BLaER1 treated with 17β-estradiol and CSF1 and Interleukin-3, amounts not matched to agents 10 nM and 100 nM (cell line): ENCODE results near the gene TTC28.
"Not testable (repeated sequence)": the region's sequence is repeated elsewhere in the genome, so short reads cannot be mapped to it uniquely, and the experiment has no call there.

Experiments used
- H3K27ac ChIP-seq, 11 experiments: shearing (Covaris generic); formaldehyde crosslinking; 2 replicates each; pipeline ENCODE4 v1.8.1; 2022
- H3K27me3 ChIP-seq, 11 experiments: shearing (Covaris generic); formaldehyde crosslinking; 2 replicates each; pipeline ENCODE4 v1.8.1; 2022
- H3K36me3 ChIP-seq, 11 experiments: shearing (Covaris generic); formaldehyde crosslinking; 2 replicates each; pipeline ENCODE4 v1.8.1; 2022
- H3K4me1 ChIP-seq, 10 experiments: shearing (Covaris generic); formaldehyde crosslinking; 2 replicates each; pipeline ENCODE4 v1.8.1; 2022
- H3K4me2 ChIP-seq, 11 experiments: shearing (Covaris generic); formaldehyde crosslinking; 2 replicates each; pipeline ENCODE4 v1.8.1; 2022
- H3K4me3 ChIP-seq, 10 experiments: shearing (Covaris generic); formaldehyde crosslinking; 2 replicates each; pipeline ENCODE4 v1.8.1; 2022
- H3K9ac ChIP-seq, 11 experiments: shearing (Covaris generic); formaldehyde crosslinking; 2 replicates each; pipeline ENCODE4 v1.8.1; 2022
- H3K9me3 ChIP-seq, 11 experiments: shearing (Covaris generic); formaldehyde crosslinking; replicated peaks in 1 of 11; 2 replicates each; pipeline ENCODE4 v1.8.1; 2022
- H4K20me1 ChIP-seq, 11 experiments: shearing (Covaris generic); formaldehyde crosslinking; 2 replicates each; pipeline ENCODE4 v1.8.1; 2022
- Cebpa-rat ChIP-seq, 11 experiments: shearing (Covaris generic); IDR thresholded peaks; 2 replicates each; pipeline ENCODE4 v1.8.1; 2022

TTC28 gene

GRCh38 chr22:28507896-28508295, 171.7 kb downstream of the TTC28 start:
- Histone ChIP-seq H3K9ac (no peak overlapping the region), H3K4me2 (peak overlapping the region in 8 of 11 experiments; percentile 10 to 54 (median 26); a peak in 11 of 22 replicates), H3K9me3 (peaks cover 29 to 41% (median 33%) of the 10 kb centered on the region in 11 experiments; a peak in 21 of 22 replicates), H3K4me1 (peaks cover 12 to 29% (median 22%) of the 10 kb centered on the region in 10 experiments; a peak in 18 of 20 replicates), H3K36me3 (no peaks in the 10 kb centered on the region), H3K27ac (no peak overlapping the region), H3K4me3 (no peak overlapping the region), H3K27me3 (no peaks in the 10 kb centered on the region), H4K20me1 (no peaks in the 10 kb centered on the region)
- TF ChIP-seq Cebpa-rat (IDR thresholded peaks at IDR 0.05) = no peak

GRCh38 chr22:28506150-28506535, 173.5 kb downstream of the TTC28 start:
- no peak overlapping the region for H3K4me3 ChIP-seq
- H3K9me3 ChIP-seq = peaks cover 19 to 29% (median 24%) of the 10 kb centered on the region in 11 experiments; a peak in 21 of 22 replicates
- H3K36me3 ChIP-seq = no peaks in the 10 kb centered on the region
- H4K20me1 ChIP-seq = no peaks in the 10 kb centered on the region
- peak overlapping the region; percentile 57 to 81 (median 76) for H3K4me2 ChIP-seq
- H3K9ac ChIP-seq = peak overlapping the region in 2 of 11 experiments; percentile 2 to 13; a peak in 1 of 22 replicates
- H3K27me3 ChIP-seq = no peaks in the 10 kb centered on the region
- H3K27ac ChIP-seq = 0 out of 22 replicates have a peak overlapping the region, but pooled peaks of 2 of the 11 experiments have one; percentile 0 to 13
- peaks cover 12 to 29% (median 22%) of the 10 kb centered on the region in 10 experiments; a peak in 18 of 20 replicates for H3K4me1 ChIP-seq
- no peak for TF ChIP-seq Cebpa-rat (IDR thresholded peaks at IDR 0.05)

GRCh38 chr22:28505416-28506149, 174.1 kb downstream of the TTC28 start:
- H3K27ac ChIP-seq = 0 out of 22 replicates have a peak overlapping the region, but pooled peaks of 2 of the 11 experiments have one; percentile 0 to 13
- H4K20me1 ChIP-seq = no peaks in the 10 kb centered on the region
- peaks cover 14 to 24% (median 18%) of the 10 kb centered on the region in 11 experiments; a peak in 21 of 22 replicates for H3K9me3 ChIP-seq
- H3K36me3 ChIP-seq = no peaks in the 10 kb centered on the region
- H3K9ac ChIP-seq = peak overlapping the region in 2 of 11 experiments; percentile 2 to 13; a peak in 1 of 22 replicates
- H3K4me1 ChIP-seq = peaks cover 12 to 29% (median 22%) of the 10 kb centered on the region in 10 experiments; a peak in 18 of 20 replicates
- H3K27me3 ChIP-seq = no peaks in the 10 kb centered on the region
- no peak for TF ChIP-seq Cebpa-rat (IDR thresholded peaks at IDR 0.05)
- H3K4me3 ChIP-seq = no peak overlapping the region
- H3K4me2 ChIP-seq = peak overlapping the region; percentile 57 to 81 (median 76)

- Histone ChIP-seq H4K20me1 (no peaks in the 10 kb centered on the region), H3K9me3 (no peaks in the 10 kb centered on the region), H3K4me3 (no peak overlapping the region), H3K27ac (no peak overlapping the region), H3K4me2 (no peak overlapping the region), H3K27me3 (no peaks in the 10 kb centered on the region), H3K9ac (no peak overlapping the region), H3K36me3 (no peaks in the 10 kb centered on the region), H3K4me1 (no peaks in the 10 kb centered on the region)
- TF ChIP-seq Cebpa-rat (IDR thresholded peaks at IDR 0.05) = no peak
Observed at GRCh38 chr22:28500006-28500405, 179.6 kb downstream of the TTC28 start.

GRCh38 chr22:28498044-28498443, 181.6 kb downstream of the TTC28 start:
- H3K27ac ChIP-seq = no peak overlapping the region
- H3K4me1 ChIP-seq = no peaks in the 10 kb centered on the region
- H4K20me1 ChIP-seq = no peaks in the 10 kb centered on the region
- no peaks in the 10 kb centered on the region for H3K36me3 ChIP-seq
- H3K9me3 ChIP-seq = no peaks in the 10 kb centered on the region
- H3K9ac ChIP-seq = no peak overlapping the region
- H3K27me3 ChIP-seq = no peaks in the 10 kb centered on the region
- no peak overlapping the region for H3K4me3 ChIP-seq
- no peak for TF ChIP-seq Cebpa-rat (IDR thresholded peaks at IDR 0.05)
- H3K4me2 ChIP-seq = no peak overlapping the region

GRCh38 chr22:28497188-28497587, 182.5 kb downstream of the TTC28 start:
- no peak for TF ChIP-seq Cebpa-rat (IDR thresholded peaks at IDR 0.05)
- no peaks in the 10 kb centered on the region for H3K36me3 ChIP-seq
- no peaks in the 10 kb centered on the region for H4K20me1 ChIP-seq
- H3K4me3 ChIP-seq = no peak overlapping the region
- no peak overlapping the region for H3K4me2 ChIP-seq
- H3K9me3 ChIP-seq = no peaks in the 10 kb centered on the region
- no peaks in the 10 kb centered on the region for H3K4me1 ChIP-seq
- no peaks in the 10 kb centered on the region for H3K27me3 ChIP-seq
- H3K27ac ChIP-seq = no peak overlapping the region
- no peak overlapping the region for H3K9ac ChIP-seq

- H4K20me1 ChIP-seq, H3K27me3 ChIP-seq, H3K36me3 ChIP-seq, H3K4me2 ChIP-seq, H3K4me3 ChIP-seq, H3K4me1 ChIP-seq, H3K9ac ChIP-seq, H3K27ac ChIP-seq: not testable (repeated sequence)
- H3K9me3 ChIP-seq = peaks cover 0 to 15% (median 5%) of the 10 kb centered on the region in 11 experiments; a peak in 5 of 22 replicates
Observed at GRCh38 chr22:28491289-28491688, 188.4 kb downstream of the TTC28 start.

- Histone ChIP-seq H3K4me1 (no peaks in the 10 kb centered on the region), H3K4me2 (no peak overlapping the region), H3K36me3 (no peaks in the 10 kb centered on the region), H4K20me1 (no peaks in the 10 kb centered on the region), H3K9me3 (peaks cover 0 to 15% (median 5%) of the 10 kb centered on the region in 11 experiments; a peak in 5 of 22 replicates), H3K9ac (no peak overlapping the region), H3K27me3 (no peaks in the 10 kb centered on the region), H3K4me3 (no peak overlapping the region), H3K27ac (no peak overlapping the region)
- TF ChIP-seq Cebpa-rat (IDR thresholded peaks at IDR 0.05) = no peak
Observed at GRCh38 chr22:28488825-28489224, 190.8 kb downstream of the TTC28 start.

- Histone ChIP-seq H3K36me3 (no peaks in the 10 kb centered on the region), H3K9me3 (peaks cover 0 to 5% (median 0%) of the 10 kb centered on the region in 11 experiments; a peak in 4 of 22 replicates), H3K4me1 (no peaks in the 10 kb centered on the region), H4K20me1 (no peaks in the 10 kb centered on the region), H3K4me3 (no peak overlapping the region), H3K9ac (no peak overlapping the region), H3K27me3 (no peaks in the 10 kb centered on the region), H3K27ac (no peak overlapping the region), H3K4me2 (no peak overlapping the region)
- TF ChIP-seq Cebpa-rat (IDR thresholded peaks at IDR 0.05) = no peak
Observed at GRCh38 chr22:28484662-28485061, 195.0 kb downstream of the TTC28 start.

- TF ChIP-seq Cebpa-rat (IDR thresholded peaks at IDR 0.05) = no peak
- Histone ChIP-seq H3K27me3 (no peaks in the 10 kb centered on the region), H3K9ac (no peak overlapping the region), H3K4me1 (no peaks in the 10 kb centered on the region), H3K4me2 (no peak overlapping the region), H3K27ac (no peak overlapping the region), H3K9me3 (no peaks in the 10 kb centered on the region), H4K20me1 (no peaks in the 10 kb centered on the region), H3K36me3 (no peaks in the 10 kb centered on the region), H3K4me3 (no peak overlapping the region)
Observed at GRCh38 chr22:28481725-28482124, 197.9 kb downstream of the TTC28 start.
